A172 (cell line): ENCODE measurements around the gene RASAL3. TPM values are rescaled to one million over a fixed set of nuclear protein-coding genes. Genes with fewer than 3 reads are reported as not detected.
"Not testable (repeated sequence)": the region's sequence is repeated elsewhere in the genome, so short reads cannot be mapped to it uniquely, and the experiment has no call there.

Experiments used
- DNase-seq: peaks from one replicate; pipeline ENCODE4 v3.0.0-alpha.2; 2015; ENCODE audit warnings: low spot score
- total RNA-seq: library from RNA; depleted of rRNA; stranded (reverse); fragments of >200 nt; shearing (Covaris generic); gene quantifications from 2 replicates; pipeline ENCODE4 v1.2.3, GENCODE V29; 2014

RASAL3 gene
- total RNA-seq, 1 experiment from 2014 or later = not detected

- not testable (repeated sequence) for DNase-seq
These were observed 9.5 kb upstream of the RASAL3 start for GRCh38 chr19:15473821-15474220.

- DNase-seq = no peak
These were observed 7.3 kb upstream of the RASAL3 start for GRCh38 chr19:15471639-15472101.

- no peak for DNase-seq
These were observed 5.4 kb upstream of the RASAL3 start for GRCh38 chr19:15469513-15470297.

- no peak for DNase-seq
These were observed 4.5 kb upstream of the RASAL3 start for GRCh38 chr19:15468675-15469512.

- DNase-seq = no peak
These were observed 3.4 kb upstream of the RASAL3 start for GRCh38 chr19:15467734-15468214.

- peak; percentile 60 for DNase-seq
These were observed 2.7 kb upstream of the RASAL3 start for GRCh38 chr19:15466851-15467733.

GRCh38 chr19:15463861-15464371 lies 428 bp downstream of the RASAL3 start:
- DNase-seq = no peak

- DNase-seq = no peak
These were observed 2.6 kb downstream of the RASAL3 start for GRCh38 chr19:15461694-15462093.

- DNase-seq = no peak
These were observed 6.5 kb downstream of the RASAL3 start for GRCh38 chr19:15457701-15458484.

GRCh38 chr19:15456871-15457700 lies 7.3 kb downstream of the RASAL3 start:
- DNase-seq = no peak

- no peak for DNase-seq
These were observed 7.9 kb downstream of the RASAL3 start for GRCh38 chr19:15456441-15456840.

GRCh38 chr19:15455996-15456395 lies 8.3 kb downstream of the RASAL3 start:
- DNase-seq = no peak

- no peak for DNase-seq
These were observed 10.2 kb downstream of the RASAL3 start for GRCh38 chr19:15453906-15454860.

GRCh38 chr19:15453091-15453578 lies 11.2 kb downstream of the RASAL3 start:
- no peak for DNase-seq

- DNase-seq = peak; percentile 52
These were observed 12.0 kb downstream of the RASAL3 start for GRCh38 chr19:15452111-15453047.

GRCh38 chr19:15450528-15450890 lies 13.8 kb downstream of the RASAL3 start:
- DNase-seq = no peak
